Stimulated activated CD4-positive, alpha-beta T cell treated with anti-CD3 and anti-CD28 coated beads, Interleukin-12 subunit alpha, Interleukin-12 subunit beta, amount 100 ng/mL, for 24 hours (primary cell): Measurements from ENCODE around the gene KNDC1.

Source experiments
- DNase-seq, 2 experiments: peaks; one replicate each; pipeline ENCODE4 v3.0.0-alpha.2; 2020; ENCODE audit warnings: low read depth in 2 of 2

The KNDC1 gene

DNA sequence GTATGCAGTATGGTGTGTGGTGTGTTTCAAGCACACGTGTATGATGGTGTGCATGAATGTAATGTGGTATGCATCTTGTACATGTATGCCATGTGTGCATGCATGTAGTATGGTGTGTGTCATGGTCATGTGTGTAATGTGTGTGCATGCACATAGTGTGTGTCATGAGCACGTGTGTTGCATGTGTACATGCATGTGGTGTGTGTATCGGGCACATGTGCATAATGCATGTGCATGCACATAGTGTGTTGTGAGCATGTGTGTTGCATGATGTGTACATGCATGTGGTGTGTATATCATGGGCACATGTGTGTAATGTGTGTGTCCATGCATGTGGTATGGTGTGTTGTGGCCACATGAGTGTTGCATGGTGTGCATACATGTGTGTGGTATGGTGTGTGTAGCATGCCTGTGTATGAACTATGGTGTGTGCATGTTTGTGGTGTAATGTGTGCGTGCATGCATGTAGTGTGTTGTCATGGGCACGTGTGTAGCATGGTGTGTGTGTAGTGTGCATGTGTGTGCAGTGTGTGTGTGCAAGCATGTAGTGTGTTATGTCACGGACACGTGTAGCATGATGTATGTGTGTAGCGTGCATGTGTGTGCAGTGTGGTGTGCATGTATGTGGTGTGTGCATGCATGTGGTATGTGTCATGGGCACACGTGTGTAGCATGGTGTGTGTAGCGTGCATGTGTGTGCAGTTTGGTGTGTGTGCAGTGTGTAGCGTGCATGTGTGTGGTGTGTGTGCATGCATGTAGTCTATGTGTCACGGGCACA, 17.6 kb downstream of the KNDC1 start:
- DNase-seq, result no peak

DNA sequence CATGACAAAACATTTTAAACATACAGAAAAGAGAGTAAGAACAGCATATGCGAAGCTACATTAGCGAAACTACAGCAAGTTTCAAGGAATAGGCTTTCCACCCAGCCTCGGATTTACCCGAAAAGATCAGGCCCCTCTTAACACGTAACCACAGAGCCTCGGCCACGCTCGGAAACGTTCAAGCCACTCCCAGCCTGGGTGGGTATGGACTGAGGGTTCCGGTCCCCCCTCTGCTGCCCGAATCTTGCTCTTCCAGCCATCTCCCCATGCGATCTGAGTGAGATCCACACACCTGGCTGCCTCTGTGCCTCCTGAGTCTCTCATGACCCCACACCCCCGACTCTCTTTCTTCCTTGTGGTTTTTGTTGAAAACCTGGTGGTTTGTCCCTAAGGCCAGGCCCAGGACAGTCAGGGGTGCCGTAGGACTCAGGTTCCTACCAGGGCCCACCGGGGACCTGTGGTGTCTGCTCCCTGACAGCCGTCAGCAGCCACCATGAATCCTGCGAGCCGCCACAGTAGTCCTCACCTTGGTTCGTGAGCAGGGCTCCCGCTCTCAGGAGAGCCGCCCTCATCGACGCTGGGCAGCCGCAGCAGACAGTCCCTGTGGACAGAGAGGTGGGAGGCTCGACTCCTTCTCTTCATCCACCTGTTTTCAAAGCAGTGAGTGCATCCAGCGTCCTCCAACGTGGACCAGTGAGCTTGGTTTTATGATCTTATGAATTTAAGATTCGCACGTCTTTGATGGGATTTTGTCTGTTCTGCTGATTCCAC, 18.5 kb downstream of the KNDC1 start:
- DNase-seq, result no peak

DNA sequence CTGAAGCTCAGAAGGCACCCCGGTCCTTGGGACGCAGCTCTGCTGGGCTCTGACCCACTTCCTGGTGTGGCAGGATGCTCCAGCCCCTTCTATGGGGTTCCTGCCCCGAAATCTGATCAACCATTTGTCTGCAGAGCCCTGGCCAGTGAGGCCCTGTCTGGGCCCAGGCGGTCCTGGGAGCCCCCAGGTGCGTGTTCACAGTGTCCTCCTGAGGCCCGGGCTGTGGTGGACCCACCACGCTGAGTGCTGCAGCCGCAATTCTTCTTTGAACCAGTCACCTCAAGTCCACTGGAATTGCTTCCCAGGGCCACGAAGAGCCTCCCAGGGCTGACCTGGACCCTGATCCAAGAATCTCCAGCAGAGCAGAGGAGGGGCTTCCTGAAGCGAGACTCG, 19.1 kb downstream of the KNDC1 start:
- no peak for DNase-seq

DNA sequence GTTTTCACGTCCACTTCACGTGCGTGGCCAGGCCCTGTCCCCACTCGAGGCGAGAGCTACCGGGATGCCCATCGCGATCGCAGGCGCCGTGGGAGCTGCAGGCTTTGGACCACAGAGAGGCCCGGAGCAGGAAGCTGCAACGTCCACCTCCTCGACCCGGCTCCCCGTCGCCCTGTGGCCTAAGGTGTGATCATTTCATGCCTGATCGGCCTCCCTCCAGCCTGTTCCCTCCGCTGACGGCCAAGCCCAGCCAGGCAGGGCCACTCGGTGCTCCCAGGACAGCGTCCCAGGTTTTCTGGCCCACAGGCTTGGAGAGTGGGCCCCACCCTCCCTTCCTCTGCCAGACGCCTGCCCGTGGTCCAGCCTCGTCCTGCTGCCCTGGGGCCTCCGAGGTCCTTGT, 19.6 kb downstream of the KNDC1 start:
- DNase-seq, result no peak

DNA sequence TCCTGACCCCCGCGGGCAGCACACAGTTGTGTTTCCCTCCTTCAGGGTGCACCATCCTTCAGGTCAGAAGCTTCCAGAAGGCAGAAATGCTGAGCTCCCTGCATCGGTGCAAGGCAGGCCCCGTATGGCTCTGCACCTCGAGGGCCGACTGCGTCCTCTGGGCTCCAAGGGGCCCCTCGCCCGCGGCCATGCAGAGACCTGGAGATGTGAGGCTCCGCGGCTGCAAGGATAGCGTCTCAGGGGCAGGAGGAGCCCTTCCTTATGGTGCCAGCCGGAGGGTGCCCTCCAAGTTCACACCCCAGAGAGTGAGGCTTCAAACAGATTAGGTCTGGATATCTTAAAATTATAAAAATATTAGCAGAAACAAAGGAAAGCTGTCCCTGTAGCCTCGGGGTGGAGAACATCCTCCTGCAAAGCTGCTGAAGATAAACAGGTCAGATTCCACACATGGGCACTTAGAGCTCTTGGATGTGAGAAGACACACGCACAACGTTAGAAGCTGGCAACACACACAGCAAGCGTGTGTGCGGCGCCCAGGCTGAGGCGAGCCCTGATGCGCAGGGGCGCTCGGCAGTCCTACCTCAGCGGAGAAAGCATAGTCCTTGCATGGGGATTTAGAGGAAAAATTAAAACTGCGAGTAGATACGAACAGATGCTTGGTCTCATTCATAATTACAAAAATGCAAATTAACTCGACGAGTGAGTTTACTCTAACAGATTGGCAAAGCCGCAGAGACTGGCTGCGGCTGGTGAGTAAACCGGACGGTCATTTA, 20.4 kb downstream of the KNDC1 start:
- no peak for DNase-seq

DNA sequence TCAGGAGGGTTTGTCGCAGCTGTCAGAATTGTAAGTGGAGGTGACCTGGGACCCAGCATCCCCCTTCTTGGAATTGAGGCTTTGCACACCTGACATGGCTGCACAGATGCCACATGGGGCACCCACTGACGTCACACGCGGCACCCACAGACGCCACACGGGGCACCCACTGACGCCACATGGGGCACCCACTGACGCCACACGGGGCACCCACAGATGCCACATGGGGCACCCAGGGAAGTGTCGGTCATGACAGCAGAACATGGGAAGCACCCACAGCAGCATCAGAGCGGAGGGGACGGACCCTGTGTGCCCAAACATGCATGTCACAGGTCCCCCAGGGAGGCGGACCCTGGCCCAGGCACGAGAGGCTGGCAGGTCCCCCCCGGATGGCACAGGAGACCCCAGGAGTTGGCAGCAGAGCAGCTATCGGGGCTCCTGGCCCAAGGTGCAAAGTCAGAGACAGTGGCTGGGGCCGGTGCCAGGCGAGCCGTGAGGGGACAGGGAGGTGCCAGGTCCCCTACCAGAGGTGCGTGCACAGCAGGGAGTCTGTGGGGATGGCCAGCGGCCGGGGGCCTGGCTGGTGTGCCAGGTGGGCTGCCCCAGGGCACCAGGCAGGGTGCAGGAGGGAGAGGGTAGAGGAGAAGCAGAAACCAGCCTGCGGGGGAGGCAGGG, 21.1 kb downstream of the KNDC1 start:
- no peak for DNase-seq

DNA sequence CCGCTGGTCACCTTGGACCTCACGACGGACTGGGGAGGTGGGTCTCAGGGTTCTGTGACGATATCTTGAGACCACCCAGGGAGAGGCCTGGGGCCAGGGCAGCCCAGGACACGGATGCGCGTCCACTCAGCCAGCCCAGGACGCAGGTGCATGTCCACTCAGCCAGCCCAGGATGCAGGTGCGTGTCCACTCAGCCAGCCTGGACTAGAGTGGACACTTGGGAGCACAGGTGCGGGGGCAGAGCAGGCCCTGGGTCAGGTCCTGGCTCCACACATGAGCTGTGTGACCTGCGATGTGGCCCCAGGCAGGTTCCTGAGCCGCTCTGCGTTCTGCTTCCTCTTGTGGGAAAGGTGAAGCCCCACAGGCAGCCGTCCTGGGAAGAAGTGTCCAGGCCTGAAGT, 22.2 kb downstream of the KNDC1 start:
- no peak for DNase-seq

DNA sequence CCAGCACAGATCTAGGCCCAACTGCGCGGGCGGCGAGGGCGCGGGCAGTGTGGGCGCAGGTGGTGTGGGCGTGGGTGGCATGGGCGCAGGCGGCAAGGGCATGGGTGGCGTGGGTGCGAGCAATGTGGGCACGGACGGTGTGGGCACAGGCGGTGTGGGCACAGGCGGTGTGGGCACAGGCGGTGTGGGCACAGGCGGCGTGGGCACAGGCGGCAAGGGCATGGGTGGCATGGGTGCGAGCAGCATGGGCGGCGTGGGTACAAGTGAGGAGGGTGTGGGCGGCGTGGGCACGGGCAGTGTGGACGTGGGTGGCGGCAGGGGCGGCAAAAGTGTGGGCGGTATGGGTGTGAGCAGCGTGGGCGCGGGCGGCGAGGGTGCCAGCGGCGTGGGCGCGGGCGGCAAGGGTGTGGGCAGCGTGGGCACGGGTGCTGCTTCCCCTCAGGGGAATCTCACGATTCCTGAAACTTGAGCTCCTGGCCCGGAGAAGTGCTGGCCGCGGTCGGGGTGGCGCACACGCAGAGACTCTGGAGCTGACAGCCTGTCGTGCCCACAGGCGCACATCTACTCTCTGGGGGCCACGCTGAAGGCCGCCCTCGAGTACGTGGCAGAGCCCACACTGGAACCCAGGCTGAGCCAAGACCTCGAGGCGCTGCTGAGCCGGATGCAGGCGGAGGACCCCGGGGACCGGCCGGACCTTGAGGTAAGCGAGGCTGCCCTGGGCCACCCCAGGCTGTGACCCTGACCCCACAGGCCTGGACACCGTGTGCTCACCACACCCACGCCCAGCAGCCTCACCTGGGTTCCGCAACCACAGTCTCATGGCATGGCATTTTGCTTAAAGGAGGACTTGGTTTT, 23.0 kb downstream of the KNDC1 start:
- no peak for DNase-seq

DNA sequence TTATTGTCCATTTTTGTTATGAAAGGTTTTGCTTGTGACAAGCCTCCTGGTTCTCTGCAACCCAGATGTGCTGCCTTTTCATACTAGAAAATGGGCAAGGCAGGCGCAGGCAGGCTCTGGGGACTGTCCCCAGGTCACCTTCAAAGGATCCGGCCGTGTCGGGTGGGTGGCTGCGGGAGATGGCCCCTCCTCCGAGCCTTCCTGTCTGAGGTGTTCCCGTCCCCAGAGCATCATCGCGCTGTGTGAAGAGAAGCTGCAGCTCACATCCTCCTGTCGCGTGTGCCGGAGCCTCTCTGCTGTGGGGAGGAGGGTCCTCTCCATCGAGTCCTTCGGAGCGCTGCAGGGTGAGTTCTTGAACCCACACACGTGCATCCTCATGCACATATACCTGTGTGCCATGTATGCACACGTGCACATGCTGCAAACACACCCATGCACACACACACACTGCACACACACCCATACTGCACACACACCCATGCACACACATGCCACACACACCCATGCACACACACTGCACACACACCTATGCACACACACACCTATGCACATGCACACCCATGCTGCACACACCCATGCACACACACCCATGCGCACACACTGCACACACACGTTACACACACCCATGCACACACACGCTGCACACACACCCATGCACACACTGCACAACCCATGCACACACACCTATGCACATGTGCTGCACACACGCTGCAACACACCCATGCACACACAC, 23.8 kb downstream of the KNDC1 start:
- DNase-seq, result no peak

DNA sequence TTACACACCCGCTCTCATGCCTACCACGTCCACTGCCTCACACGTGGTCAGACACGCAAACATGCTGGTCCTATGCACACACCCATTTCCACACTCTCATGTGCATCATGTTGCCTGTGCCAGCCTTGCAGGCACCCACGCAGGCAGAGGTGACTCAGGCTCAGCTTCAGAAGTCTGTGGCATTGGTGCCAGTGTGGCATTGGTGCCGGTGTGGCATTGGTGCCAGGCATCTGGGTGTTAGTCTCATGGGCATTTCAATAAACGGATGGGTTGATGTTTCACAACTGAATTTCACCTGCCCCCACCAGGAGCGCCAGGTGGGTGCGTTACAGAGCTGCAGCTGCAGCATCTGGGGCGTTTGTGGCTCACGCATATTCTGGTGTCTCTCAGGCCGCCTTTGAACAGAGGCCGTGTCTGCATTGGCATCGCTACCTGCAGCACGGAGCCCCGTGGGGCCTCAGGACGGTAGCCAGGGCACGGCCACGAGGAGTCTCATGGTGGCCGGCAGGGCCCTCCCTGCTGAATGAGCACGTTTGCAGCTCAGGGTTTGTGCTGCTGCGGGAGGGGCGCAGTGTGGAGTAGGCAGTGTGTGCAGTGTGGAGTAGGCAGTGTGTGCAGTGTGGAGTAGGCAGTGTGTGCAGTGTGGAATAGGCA, 24.7 kb downstream of the KNDC1 start:
- DNase-seq, result no peak

DNA sequence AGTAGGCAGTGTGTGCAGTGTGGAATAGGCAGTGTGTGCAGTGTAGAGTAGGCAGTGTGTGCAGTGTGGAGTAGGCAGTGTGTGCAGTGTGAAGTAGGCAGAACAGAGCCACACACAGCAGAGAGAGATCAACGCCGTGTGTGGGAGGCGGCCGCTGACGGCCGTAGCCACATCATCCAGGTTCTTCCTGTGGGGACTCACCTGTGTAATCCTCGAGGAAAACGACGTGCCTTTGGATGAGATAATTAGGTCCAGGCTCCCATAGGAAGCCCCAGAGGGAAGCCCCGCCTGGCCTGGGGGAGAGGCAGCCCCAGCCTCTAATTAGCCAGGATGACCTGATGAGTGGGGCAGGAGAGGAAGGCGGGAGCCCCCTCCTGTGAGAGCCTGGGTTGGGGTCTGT, 25.4 kb downstream of the KNDC1 start:
- DNase-seq, result no peak

DNA sequence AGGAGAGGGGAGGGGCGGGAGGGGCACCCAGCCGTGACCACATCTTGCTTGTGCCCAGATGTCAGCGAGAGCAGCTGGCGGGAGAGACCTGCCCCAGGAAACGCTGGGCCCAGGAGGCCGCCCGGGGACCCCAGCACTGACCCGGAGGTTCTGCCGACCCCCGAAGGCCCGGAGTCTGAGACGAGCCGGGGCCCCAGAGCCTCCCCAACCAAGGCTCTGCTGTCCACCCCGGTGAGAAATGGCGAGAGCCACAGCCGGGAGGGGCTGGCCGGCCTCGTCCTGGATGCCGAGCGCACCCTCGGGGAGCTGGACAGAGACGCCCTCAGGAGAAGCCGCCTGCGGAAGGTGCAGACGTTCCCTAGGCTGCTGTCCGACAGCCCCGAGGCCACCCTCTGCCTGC, 25.9 kb downstream of the KNDC1 start:
- no peak for DNase-seq

DNA sequence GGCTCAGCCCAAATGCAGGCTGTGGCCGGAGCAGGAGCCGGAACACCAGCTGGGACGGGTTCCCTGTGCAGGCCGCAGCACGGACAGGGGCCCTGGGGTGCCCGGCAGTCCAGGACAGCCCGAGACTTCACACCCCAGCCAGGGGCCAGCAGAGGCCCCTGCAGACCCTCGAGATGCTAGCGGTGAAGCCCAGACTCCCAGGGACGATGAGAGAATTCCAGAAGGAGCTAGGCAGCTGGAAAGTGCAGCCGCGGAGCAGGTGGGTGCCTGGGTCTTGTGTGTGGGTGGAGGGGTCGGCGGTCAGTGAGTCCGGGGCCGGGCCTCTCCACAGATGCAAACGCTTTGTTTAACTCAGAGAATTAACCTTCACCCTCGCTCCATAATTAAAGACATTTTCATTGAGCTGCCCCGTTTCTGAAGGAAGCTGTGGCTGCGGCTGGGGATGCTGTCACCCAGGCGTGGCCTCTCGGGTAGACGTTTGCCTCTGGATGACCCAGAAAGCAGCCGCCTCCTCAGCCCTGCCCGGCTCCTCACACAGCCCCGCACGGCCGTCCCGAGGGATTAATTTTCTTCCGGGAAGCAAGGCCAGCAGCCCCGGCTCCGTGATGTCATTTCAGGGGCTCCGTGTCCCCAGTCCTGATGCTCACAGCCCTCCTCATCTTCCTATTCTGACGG, 26.5 kb downstream of the KNDC1 start:
- DNase-seq, result no peak

DNA sequence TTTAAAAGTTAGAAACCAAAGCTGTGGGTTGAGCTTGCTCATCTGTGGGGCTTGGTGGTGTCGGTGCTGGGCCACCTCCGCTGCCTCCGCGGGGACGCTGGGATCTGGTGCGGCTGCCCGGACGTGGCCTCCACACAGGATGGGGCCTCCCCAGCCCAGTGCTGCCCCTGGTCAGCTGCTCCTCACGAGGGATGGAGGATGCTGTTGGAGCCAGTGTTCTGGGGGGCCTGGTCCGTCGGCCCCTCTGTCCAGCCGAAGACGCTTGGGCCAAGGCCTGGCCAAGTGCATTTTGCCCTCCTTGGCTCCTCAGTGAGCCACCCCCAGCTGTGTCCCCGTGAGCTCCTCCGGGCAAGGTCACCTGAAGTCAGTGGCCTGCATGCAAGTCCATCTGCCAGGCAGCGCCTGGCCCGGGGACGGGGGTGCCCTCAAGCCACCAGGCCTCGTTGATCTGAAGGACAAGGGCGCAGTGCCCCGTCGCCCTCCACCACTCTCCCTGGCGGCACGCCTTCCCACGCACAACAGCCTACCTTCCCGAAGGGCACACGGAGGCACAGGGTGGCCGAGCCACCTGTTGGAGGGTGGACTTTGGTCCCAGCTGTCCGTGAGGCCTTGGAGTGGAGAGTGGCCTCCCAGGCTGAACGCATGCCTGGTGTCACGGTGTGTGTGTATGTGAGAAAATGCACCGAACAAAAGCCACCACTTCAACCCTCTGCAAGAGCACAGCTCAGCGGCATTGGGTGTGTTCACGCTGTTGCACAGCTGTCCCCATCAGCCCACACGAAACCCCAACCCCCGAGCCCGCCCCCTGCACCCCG, 27.3 kb downstream of the KNDC1 start:
- DNase-seq, result no peak

DNA sequence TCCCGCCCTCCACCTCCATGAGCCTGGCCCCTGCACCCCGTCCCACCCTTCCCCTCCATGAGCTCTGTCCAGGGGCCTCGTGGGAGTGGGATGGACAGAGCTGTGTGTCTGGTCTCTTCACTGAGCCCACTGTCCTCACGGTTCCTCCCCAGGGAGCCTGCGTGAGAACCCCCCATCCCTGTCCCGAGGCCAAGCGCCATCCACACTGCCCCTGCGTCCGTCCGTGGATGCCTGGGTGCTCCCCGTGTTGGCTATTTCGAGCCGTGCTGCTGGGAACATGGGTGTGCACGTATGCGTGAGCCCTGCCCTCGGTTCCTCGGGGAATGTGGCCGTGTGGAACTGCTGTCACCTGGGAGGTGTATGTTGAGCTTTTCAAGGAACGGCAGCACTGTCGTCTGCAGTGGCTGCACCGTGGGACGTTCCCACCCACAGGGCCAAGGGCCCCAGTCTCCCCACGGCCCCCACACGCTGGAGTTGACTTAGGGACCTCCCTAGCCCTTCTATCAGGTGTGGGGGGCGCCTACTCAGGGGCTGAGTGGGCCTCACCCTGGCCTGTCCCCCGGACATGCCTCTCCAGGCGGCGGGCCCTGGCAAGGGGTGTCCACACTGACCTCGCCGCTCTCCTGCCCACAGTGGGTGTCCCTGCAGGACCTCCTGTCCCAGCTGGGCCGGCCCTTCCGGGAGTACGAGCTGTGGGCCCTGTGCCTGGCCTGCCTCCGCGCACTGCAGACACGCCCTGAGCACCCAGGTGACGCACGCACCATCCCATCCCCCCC, 28.1 kb downstream of the KNDC1 start:
- DNase-seq, result no peak

DNA sequence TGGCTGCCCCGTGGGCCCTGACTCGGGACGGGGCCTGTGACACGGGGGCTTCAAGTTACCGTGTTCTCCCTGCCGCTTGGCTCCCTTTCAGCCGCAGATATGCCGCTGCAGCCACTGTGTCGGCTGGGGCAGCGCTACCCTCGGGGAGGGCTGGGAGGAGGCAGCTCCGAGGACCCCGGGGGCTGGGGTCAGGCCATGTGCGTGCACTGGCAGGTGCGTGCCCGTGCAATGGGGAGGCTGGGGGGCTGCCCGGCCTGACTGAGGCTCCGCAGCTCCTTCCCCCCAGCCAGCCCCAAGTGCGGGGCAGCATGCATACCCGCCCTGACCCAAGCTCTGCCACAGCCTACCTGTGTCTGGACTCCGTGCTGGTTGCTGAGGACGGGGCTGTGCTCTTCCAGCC, 29.2 kb downstream of the KNDC1 start:
- no peak for DNase-seq

DNA sequence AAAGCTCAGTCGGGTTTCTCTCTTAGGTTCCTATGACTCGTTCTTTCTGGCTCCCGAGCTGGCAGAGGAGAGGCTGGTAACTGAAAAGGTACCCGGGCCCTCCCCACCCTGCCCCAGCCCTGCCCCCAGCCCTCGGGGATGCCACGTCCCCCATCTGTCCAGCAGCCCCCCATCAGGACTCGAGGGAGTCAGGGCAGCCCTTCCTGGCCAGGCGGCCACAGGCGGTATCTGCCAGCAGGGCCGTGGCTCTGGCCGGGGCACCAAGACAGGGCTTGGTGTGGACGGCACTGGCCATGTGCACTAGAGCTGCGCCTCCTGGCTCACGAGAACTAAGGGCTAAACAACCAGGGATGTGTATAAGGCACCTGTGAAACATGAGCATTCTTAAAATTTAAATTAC, 29.7 kb downstream of the KNDC1 start:
- DNase-seq, result no peak

DNA sequence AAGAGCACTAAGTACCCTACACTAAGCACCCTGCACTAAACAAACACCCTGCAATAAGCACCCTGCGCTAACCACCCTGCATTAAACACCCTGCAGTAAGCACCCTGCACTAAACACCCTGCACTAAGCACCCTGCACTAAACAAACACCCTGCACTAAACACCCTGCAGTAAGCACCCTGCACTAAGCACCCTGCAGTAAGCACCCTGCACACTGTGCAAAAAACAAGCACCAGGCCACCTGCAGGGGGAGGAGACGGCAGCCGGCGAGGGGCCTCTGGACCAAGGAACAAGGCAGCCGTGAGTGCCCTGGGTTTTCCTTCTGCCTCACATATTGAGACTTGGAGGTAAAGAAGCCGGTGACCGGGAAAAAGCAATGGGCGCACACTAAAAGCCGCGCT, 30.2 kb downstream of the KNDC1 start:
- DNase-seq, result no peak
